Uterus (tissue), 2 donors: ENCODE data around the gene VSTM4.

Experiments
- POLR2A ChIP-seq, 2 donors: fragments of 450-650 bp; IDR thresholded peaks; one replicate each; pipeline ENCODE4 v1.6.1; 2016; ENCODE audit warnings: antibody characterized with exemption in 2 of 2, mild to moderate bottlenecking in 1 of 2, moderate library complexity in 1 of 2
- TF ChIP-seq, protein P1 (sequence below), 4 experiments: fragments of 200-600 bp in 2 of 4; fragments of 450-650 bp in 2 of 4; sonication (generic) in 2 of 4; IDR thresholded peaks; one replicate each; pipeline ENCODE4 v1.5.1; 2016 to 2019; ENCODE audit warnings: antibody characterized with exemption in 4 of 4, mild to moderate bottlenecking in 2 of 4, moderate library complexity in 1 of 4

- TF ChIP-seq, protein P1, sequence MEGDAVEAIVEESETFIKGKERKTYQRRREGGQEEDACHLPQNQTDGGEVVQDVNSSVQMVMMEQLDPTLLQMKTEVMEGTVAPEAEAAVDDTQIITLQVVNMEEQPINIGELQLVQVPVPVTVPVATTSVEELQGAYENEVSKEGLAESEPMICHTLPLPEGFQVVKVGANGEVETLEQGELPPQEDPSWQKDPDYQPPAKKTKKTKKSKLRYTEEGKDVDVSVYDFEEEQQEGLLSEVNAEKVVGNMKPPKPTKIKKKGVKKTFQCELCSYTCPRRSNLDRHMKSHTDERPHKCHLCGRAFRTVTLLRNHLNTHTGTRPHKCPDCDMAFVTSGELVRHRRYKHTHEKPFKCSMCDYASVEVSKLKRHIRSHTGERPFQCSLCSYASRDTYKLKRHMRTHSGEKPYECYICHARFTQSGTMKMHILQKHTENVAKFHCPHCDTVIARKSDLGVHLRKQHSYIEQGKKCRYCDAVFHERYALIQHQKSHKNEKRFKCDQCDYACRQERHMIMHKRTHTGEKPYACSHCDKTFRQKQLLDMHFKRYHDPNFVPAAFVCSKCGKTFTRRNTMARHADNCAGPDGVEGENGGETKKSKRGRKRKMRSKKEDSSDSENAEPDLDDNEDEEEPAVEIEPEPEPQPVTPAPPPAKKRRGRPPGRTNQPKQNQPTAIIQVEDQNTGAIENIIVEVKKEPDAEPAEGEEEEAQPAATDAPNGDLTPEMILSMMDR (IDR thresholded peaks at IDR 0.05): no peak
- no peak for TF ChIP-seq POLR2A (IDR thresholded peaks at IDR 0.05)
These were observed 105.9 kb downstream of the VSTM4 start for GRCh38 chr10:49009199-49009979.
